Right cardiac atrium (tissue), 5 donors: ENCODE data around the gene ETV2. TPM values are rescaled to one million over a fixed set of nuclear protein-coding genes. Genes with fewer than 3 reads are reported as not detected.

Experiments used
- ATAC-seq, 2 donors: fragments of 200-7000 bp; cut with Tn5 transposase; one replicate each; pipeline versions ENCODE4 v1.8.0 to v1.9.1; 2020; ENCODE audit warnings: moderate library complexity in 2 of 2, mild to moderate bottlenecking in 1 of 2
- DNase-seq, 3 donors: peaks; one replicate each; pipeline ENCODE4 v3.0.0-alpha.2; 2020
- H3K27ac ChIP-seq: one replicate; pipeline ENCODE4 v1.5.1; 2013; ENCODE audit warnings: mild to moderate bottlenecking, low read length, control low read depth, moderate library complexity
- H3K27me3 ChIP-seq: one replicate; pipeline ENCODE4 v1.6.1; 2013; ENCODE audit not compliant: control insufficient read depth, insufficient read depth
- H3K4me1 ChIP-seq: one replicate; pipeline ENCODE4 v1.6.1; 2013; ENCODE audit warnings: low read length; ENCODE audit not compliant: control insufficient read depth, insufficient read depth
- H3K4me3 ChIP-seq: one replicate; pipeline ENCODE4 v1.5.1; 2013; ENCODE audit warnings: low read length, control low read depth
- H3K9me3 ChIP-seq: one replicate; pipeline ENCODE4 v1.6.1; 2013; ENCODE audit warnings: low read length; ENCODE audit not compliant: control insufficient read depth
- WGBS: extraction: QIAGEN DNeasy Blood & Tissue Kit; methylation state at CpG from one replicate; pipeline ENCODE4 v1.1.7; 2013; 5-methylcytosine and 5-hydroxymethylcytosine counted together
- intact Hi-C, 4 donors: fragments of 100-400 bp; cut with DNase I; formaldehyde crosslinking; loops; one replicate each; pipeline versions ENCODE4 v1.11.0 to v1.14.0; 2022 to 2023
- polyA plus RNA-seq: library from polyadenylated mRNA; stranded (reverse); fragments of 200-250 nt; gene quantifications from one replicate; pipeline ENCODE4 v1.2.3, GENCODE V29; 2013
- total RNA-seq, 4 donors: library from RNA; stranded (reverse); fragmentation: NEBNext Ultra II Directional; extraction: Animal tissue kit (Norgen Biotek cat#: 25700); gene quantifications; one replicate each; pipeline ENCODE4 v1.2.1, GENCODE V29; 2021
- donor health status: healthy with polysubstance abuse.
- donor health status: DM: no; HTN: yes; CAD: no.
- donor health status: DM: no; HTN: no; CAD: no.
- donor health status: DM: no; HTN: yes; CAD: no; lungs with severe emphysema.
- donor health status: DM: yes; HTN: yes; CAD: no.

Gene ETV2
- total and polyA plus RNA-seq, 5 donors, result 0.41 to 1.0 (median 0.68) TPM; not detected in 1

DNA sequence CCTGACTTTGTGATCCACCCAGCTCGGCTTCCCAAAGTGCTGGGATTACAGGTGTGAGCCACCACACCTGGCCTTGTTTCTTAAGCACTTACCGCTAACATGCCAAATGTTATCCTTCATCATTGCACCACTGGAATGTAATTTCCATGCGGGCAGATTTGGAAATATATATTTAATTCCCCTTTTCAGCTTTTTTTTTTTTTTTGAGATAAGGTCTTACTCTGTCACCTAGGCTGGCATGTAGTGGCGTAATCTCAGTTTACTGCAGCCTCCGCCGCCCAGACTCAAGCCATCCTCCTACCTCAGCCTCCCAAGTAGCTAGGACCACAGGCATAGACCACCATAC lies 20.4 kb downstream of the ETV2 start:
- H3K27ac ChIP-seq, result no peak overlapping the region
- ATAC-seq (no peak), DNase-seq (no peak)
- no peaks in the 10 kb centered on the region for H3K27me3 ChIP-seq
- H3K4me1 ChIP-seq, result no peaks in the 10 kb centered on the region
- no peak overlapping the region for H3K4me3 ChIP-seq
- intact Hi-C loops, result no loop called here
- 97% methylated on average over 6 of the region's 6 CpGs for WGBS
- no peaks in the 10 kb centered on the region for H3K9me3 ChIP-seq

DNA sequence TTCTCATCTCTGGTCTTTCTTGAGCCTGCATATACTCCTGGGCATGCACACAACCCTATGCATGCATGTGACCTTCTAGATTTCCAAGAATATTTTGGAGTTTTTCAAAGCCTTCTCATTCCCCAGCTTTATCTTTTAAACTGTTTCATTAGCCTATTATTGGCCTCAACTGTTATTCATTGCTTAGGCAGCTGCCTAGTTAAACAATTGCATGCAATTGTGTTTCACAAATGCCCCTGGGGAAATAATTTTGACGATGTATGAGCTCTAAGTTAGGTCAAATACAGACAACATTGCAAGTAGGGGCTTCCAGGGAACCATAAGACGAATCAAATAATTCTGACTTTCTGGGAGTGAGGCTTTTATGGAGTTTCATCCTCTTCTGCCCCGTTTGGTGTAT lies 22.4 kb downstream of the ETV2 start:
- H3K4me3 ChIP-seq, result no peak overlapping the region
- H3K9me3 ChIP-seq, result no peaks in the 10 kb centered on the region
- intact Hi-C loops, result no loop called here
- H3K27me3 ChIP-seq, result no peaks in the 10 kb centered on the region
- no peak overlapping the region for H3K27ac ChIP-seq
- 82% methylated on average over 3 of the region's 3 CpGs for WGBS
- ATAC-seq (no peak), DNase-seq (no peak)
- H3K4me1 ChIP-seq, result no peaks in the 10 kb centered on the region

DNA sequence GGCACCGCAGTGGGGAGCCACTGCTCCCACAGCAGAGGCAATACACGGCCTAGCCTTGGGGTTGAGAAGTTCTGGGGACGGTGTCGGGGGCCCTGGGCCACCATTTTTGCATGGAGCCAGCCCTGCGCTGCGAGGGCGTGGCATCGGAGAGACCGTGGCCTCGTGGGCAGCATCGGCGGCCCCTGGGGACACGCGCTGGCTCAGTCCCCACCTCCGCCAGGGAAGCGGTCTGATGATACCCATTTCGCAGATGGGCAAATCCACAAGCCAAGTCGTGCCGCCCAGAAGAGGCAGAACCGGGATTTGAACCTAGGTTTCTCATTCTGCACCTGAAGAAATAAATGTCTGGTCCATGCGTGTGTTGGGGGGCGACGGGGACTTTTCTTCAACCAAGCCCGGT lies 23.6 kb downstream of the ETV2 start:
- no peaks in the 10 kb centered on the region for H3K9me3 ChIP-seq
- DNase-seq (no peak), ATAC-seq (no peak)
- H3K27me3 ChIP-seq, result no peaks in the 10 kb centered on the region
- intact Hi-C loops, result no loop called here
- no peak overlapping the region for H3K4me3 ChIP-seq
- no peaks in the 10 kb centered on the region for H3K4me1 ChIP-seq
- no peak overlapping the region for H3K27ac ChIP-seq
- 96% methylated on average over 24 of the region's 24 CpGs for WGBS

DNA sequence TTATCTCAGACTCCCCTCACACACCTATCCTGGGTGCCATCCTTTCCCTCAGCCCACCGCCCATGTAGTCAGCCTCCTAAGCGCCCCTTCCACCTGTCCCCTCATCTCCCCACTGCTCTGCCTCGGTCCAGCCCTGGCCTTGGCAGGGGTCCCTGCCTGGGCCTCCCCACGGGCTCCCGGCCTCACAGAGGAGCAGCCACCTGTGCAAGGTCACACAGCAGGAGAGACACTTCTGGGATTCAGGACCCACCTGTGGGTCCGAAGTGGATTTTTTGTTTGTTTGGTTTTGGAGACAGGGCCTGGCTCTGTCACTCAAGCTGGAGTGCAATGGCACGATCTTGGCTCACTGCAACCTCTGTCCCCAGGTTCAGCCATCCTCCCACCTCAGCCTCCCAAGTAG lies 24.1 kb downstream of the ETV2 start:
- ATAC-seq (peak in 1 of 2 donors; percentile 39), DNase-seq (no peak)
- 90% methylated on average over 7 of the region's 7 CpGs for WGBS
- Histone ChIP-seq H3K4me3 (no peak overlapping the region), H3K4me1 (no peaks in the 10 kb centered on the region), H3K9me3 (no peaks in the 10 kb centered on the region), H3K27ac (no peak overlapping the region), H3K27me3 (no peaks in the 10 kb centered on the region)
- intact Hi-C loops, result no loop called here

DNA sequence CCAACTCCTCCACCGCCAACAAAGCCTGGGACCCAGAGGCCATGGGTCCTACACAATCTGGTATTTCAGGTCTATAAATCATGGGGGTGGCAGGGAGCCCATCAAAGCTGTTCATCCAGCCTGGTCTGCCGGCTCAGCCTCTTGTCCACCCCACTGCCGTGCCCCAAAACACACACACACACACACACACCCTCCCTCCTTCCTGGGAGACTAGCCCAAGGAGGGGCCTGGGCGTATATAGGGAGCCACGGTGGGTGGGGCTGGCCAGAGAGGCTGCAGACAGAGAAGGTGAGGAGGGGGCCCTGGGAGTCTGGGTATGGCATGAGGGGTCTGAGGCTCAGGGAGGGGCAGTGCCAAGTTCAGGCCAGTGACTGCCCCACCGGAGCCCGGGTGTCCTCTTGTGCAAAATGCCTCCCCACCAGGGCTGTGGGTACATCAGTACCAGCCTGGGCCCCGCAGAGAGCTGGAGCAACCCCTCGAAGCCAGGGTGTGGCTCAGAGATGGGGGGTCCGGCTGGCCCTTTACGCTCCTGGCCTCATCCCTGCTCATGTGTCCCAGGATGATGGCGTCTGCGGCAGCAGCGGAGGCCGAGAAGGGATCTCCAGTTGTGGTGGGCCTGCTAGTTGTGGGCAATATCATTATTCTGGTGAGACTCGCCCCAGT lies 24.8 kb downstream of the ETV2 start, which contains the start of gene UPK1A:
Gene UPK1A, plus strand, starts transcription at position 267 of the 663 bp plus-strand sequence. Its CDS starts 296 bp downstream, at position 563.
- Histone ChIP-seq H3K27ac (no peak within 1 kb of the TSS), H3K27me3 (no peaks in the 10 kb centered on the region), H3K9me3 (no peaks in the 10 kb centered on the region), H3K4me1 (no peaks in the 10 kb centered on the region), H3K4me3 (no peak within 1 kb of the TSS)
- WGBS, result 70% methylated on average over 16 of the region's 16 CpGs
- intact Hi-C loops, result no loop called here
- ATAC-seq (peak; percentile 22 to 46), DNase-seq (peak in 1 of 3 donors; percentile 53)

DNA sequence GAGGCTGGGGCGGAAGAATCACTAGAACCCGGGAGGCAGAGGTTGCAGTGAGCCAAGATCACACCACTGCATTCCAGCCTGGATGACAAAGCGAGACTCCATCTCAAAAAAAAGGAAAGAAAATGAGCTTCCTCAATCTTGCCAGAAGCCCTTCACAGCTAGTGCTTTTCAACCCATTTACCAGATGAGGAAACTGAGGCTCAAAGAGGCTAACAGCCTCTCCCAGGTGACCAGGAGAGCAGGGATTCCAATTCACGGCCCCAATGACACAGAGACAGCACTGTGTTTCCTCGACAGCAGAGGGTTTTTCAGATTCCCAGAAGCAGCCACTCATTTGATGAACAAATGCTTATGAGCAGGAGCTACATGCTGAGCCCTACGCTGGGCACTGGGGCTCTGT lies 28.0 kb downstream of the ETV2 start:
- H3K27me3 ChIP-seq, result no peaks in the 10 kb centered on the region
- no peak overlapping the region for H3K4me3 ChIP-seq

DNA sequence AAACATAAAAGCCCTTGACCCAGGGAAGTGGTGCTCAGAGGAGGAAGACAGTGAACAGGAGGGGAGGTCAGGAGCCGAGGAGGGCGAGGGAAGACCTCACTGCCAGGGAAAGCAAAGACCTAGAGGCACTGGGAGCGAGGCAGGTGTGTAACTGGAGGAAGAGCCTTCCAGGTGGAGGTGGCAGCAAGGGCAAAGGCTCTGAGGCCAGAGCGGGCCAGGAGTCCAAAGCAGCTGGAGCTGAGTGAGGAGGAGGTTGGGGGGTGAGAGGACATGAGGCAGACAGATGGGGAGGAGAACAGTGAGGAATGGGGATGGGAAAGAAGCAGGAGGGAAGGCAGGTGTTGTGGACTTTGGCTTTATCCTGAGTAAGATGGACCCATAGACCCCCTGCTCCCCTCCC lies 28.4 kb downstream of the ETV2 start:
- DNase-seq (no peak), ATAC-seq (no peak)
- Histone ChIP-seq H3K9me3 (no peaks in the 10 kb centered on the region), H3K4me1 (no peaks in the 10 kb centered on the region), H3K4me3 (no peak overlapping the region), H3K27ac (no peak overlapping the region), H3K27me3 (no peaks in the 10 kb centered on the region)
- WGBS, result 73% methylated on average over 4 of the region's 4 CpGs
- intact Hi-C loops, result no loop called here

More for the DNA sequence above, 28.0 kb downstream of the ETV2 start:
- no peaks in the 10 kb centered on the region for H3K9me3 ChIP-seq
- H3K27ac ChIP-seq, result no peak overlapping the region
- WGBS, result 79% methylated on average over 6 of the region's 6 CpGs
- H3K4me1 ChIP-seq, result no peaks in the 10 kb centered on the region
- intact Hi-C loops, result no loop called here
- DNase-seq, result no peak
- ATAC-seq, result no peak

DNA sequence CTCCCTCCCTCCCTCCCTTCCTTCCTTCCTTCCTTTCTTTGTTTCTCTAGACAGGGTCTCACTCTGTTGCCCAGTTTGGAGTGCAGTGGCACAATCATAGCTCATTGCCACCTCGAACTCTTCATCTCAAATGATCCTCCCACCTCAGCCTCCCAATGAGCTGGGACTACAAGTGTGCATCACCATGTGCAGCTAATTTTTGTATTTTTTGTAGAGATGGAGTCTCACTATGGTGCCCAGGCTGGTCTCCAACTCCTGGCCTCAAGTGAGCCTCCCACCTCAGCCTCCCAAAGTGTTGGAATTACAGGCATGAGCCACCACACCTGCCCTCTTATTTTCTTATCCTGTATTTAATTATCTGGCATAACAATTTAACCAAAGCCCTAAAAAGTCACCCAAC lies 29.1 kb downstream of the ETV2 start:
- DNase-seq (no peak), ATAC-seq (no peak)
- H3K9me3 ChIP-seq, result no peaks in the 10 kb centered on the region
- no peaks in the 10 kb centered on the region for H3K4me1 ChIP-seq
- WGBS, result 71% methylated on average over 1 of the region's 1 CpG
- intact Hi-C loops, result no loop called here
- no peaks in the 10 kb centered on the region for H3K27me3 ChIP-seq
- no peak overlapping the region for H3K4me3 ChIP-seq
- no peak overlapping the region for H3K27ac ChIP-seq

DNA sequence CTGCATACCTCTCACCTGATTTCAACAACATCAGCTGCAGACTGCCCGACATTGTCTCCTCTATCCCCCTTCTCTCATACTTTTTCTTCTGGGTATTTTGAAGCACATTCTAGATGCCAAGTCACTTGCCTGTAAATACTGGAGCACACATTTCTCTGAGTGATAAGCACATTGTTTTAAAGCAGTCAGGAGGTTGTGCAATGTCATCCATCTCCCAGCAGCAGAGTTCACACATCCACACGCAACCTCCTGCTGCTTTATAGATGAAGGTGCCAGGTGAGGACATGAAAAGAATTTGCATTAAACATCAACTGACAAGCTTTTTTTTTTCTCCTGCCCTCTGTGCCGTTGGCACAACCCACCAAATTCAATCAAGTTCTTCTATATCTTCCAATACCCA lies 30.3 kb downstream of the ETV2 start:
- no peaks in the 10 kb centered on the region for H3K4me1 ChIP-seq
- H3K27me3 ChIP-seq, result no peaks in the 10 kb centered on the region
- H3K4me3 ChIP-seq, result no peak overlapping the region
- ATAC-seq (no peak), DNase-seq (no peak)
- H3K9me3 ChIP-seq, result no peaks in the 10 kb centered on the region
- H3K27ac ChIP-seq, result no peak overlapping the region
- intact Hi-C loops, result no loop called here
- 28% methylated on average over 3 of the region's 3 CpGs for WGBS

DNA sequence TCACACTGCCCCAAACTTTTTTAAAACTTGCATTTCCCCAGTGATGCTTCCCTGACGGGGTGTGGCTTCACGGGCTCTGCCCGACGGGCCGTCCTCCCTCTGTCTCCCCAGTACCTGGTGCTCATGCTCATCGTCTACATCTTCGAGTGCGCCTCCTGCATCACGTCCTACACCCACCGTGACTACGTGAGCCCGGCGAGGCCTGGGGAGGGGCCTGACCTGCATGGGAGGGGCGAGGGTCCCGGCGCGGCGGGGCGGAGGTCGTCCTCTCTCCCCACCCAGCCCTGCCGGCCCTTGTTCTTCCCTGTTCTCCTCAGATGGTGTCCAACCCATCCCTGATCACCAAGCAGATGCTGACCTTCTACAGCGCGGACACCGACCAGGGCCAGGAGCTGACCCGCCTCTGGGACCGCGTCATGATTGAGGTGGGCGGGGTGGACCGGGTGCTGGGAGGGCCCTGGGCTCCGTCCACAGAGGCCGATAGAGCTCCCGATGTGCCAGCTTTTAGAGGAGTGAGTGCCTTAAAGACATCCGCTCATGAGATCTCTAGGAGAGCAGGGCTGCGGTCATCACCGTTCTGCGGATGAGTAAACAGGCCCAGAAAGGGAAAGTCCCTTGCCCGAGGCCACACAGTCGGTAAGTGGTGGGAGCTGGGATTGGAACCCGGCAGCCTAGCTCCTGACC lies 31.7 kb downstream of the ETV2 start:
- no peak overlapping the region for H3K27ac ChIP-seq
- no peaks in the 10 kb centered on the region for H3K9me3 ChIP-seq
- H3K27me3 ChIP-seq, result no peaks in the 10 kb centered on the region
- intact Hi-C loops, result no loop called here
- no peaks in the 10 kb centered on the region for H3K4me1 ChIP-seq
- WGBS, result 8% methylated on average over 39 of the region's 39 CpGs
- peak; percentile 71 to 89 for ATAC-seq
- DNase-seq, result peak; percentile 68 to 76 (median 69)
- no peak overlapping the region for H3K4me3 ChIP-seq

DNA sequence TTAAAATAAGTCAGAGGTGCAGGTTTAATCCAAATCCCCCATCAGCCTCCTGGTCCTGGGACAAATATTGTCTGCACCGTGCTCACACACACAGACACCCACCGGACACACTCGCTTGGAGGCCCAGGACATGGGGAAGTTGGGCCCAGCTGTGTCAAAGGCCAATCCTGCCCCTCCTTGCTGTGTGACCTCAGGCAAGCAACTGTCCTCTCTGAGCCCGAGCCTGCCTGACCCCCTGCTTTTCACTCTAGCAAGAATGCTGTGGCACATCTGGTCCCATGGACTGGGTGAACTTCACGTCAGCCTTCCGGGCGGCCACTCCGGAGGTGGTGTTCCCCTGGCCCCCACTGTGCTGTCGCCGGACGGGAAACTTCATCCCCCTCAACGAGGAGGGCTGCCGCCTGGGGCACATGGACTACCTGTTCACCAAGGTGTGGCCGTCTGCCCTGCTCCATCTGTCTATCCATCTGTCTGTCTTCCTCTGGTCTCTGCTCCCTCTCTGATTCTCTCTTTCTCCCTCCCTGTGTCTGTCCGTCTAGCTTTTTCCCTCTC lies 34.1 kb downstream of the ETV2 start:
- intact Hi-C loops, result no loop called here
- DNase-seq, result no peak

More for the DNA sequence above, 34.1 kb downstream of the ETV2 start:
- Histone ChIP-seq H3K9me3 (no peaks in the 10 kb centered on the region), H3K4me3 (no peak overlapping the region), H3K27me3 (no peaks in the 10 kb centered on the region), H3K27ac (no peak overlapping the region), H3K4me1 (no peaks in the 10 kb centered on the region)
- 81% methylated on average over 15 of the region's 15 CpGs for WGBS
- ATAC-seq, result no peak
